Mesendoderm (in vitro differentiated cells): ENCODE data around the gene MAST1.

ENCODE experiments used
- DNase-seq: peaks from one replicate; pipeline ENCODE4 v3.0.0; 2013
- H2AK5ac ChIP-seq: 2 replicates; pipeline ENCODE4 v1.6.1; 2013; ENCODE audit warnings: low read length, inconsistent platforms
- H2BK120ac ChIP-seq: 2 replicates; pipeline ENCODE4 v1.6.1; 2013; ENCODE audit warnings: low read depth, mild to moderate bottlenecking, low read length, moderate library complexity, mixed read lengths
- H2BK15ac ChIP-seq: replicated peaks from 2 replicates; pipeline ENCODE4 v1.6.1; 2013; ENCODE audit warnings: low read depth, mild to moderate bottlenecking, moderate library complexity
- H2BK5ac ChIP-seq: 2 replicates; pipeline ENCODE4 v1.6.1; 2013; ENCODE audit warnings: low read length, inconsistent platforms
- H3K18ac ChIP-seq: 2 replicates; pipeline ENCODE4 v1.6.1; 2013; ENCODE audit warnings: mild to moderate bottlenecking, low read length, mixed read lengths
- H3K23ac ChIP-seq: one replicate; pipeline ENCODE4 v1.6.1; 2013; ENCODE audit warnings: low read length
- H3K27ac ChIP-seq: 2 replicates; pipeline ENCODE4 v1.5.1; 2013; ENCODE audit warnings: low read depth, mild to moderate bottlenecking, inconsistent platforms, low read length, moderate library complexity
- H3K27me3 ChIP-seq: 2 replicates; pipeline ENCODE4 v1.6.1; 2013; ENCODE audit warnings: low read length, control low read depth, mild to moderate bottlenecking, inconsistent platforms; ENCODE audit not compliant: insufficient read depth, poor library complexity
- H3K36me3 ChIP-seq: 2 replicates; pipeline ENCODE4 v1.6.1; 2013; ENCODE audit warnings: low read length, inconsistent platforms; ENCODE audit not compliant: control insufficient read depth, insufficient read depth
- H3K4ac ChIP-seq: one replicate; pipeline ENCODE4 v1.6.1; 2013; ENCODE audit warnings: low read depth, mild to moderate bottlenecking, low read length, moderate library complexity
- H3K4me1 ChIP-seq: 2 replicates; pipeline ENCODE4 v1.6.1; 2013; ENCODE audit warnings: low read depth, low read length, inconsistent platforms; ENCODE audit not compliant: control insufficient read depth
- H3K4me2 ChIP-seq: 2 replicates; pipeline ENCODE4 v1.6.1; 2013; ENCODE audit warnings: low read length
- H3K4me3 ChIP-seq: 2 replicates; pipeline ENCODE4 v1.5.1; 2013; ENCODE audit warnings: mild to moderate bottlenecking, low read length
- H3K56ac ChIP-seq: one replicate; pipeline ENCODE4 v1.6.1; 2013; ENCODE audit warnings: low read length
- H3K79me1 ChIP-seq: 2 replicates; pipeline ENCODE4 v1.6.1; 2013; ENCODE audit warnings: low read length, inconsistent platforms
- H3K79me2 ChIP-seq: 2 replicates; pipeline ENCODE4 v1.6.1; 2013; ENCODE audit warnings: mild to moderate bottlenecking, low read length; ENCODE audit not compliant: control insufficient read depth, insufficient read depth
- H3K9ac ChIP-seq: 2 replicates; pipeline ENCODE4 v1.6.1; 2013; ENCODE audit warnings: low read length, inconsistent platforms
- H4K5ac ChIP-seq: one replicate; pipeline ENCODE4 v1.6.1; 2013; ENCODE audit warnings: low read length
- H4K8ac ChIP-seq: one replicate; pipeline ENCODE4 v1.6.1; 2013; ENCODE audit warnings: low read depth, mild to moderate bottlenecking, control low read depth, low read length, moderate library complexity
- WGBS: extraction: QIAGEN DNeasy Blood & Tissue Kit; methylation state at CpG from one replicate; pipeline ENCODE4 v1.1.7; 2013; ENCODE audit warnings: low lambda C conversion rate, missing lambda C conversion rate; ENCODE audit not compliant: insufficient coverage; ENCODE audit errors: extremely low coverage; 5-methylcytosine and 5-hydroxymethylcytosine counted together

Gene MAST1

DNA sequence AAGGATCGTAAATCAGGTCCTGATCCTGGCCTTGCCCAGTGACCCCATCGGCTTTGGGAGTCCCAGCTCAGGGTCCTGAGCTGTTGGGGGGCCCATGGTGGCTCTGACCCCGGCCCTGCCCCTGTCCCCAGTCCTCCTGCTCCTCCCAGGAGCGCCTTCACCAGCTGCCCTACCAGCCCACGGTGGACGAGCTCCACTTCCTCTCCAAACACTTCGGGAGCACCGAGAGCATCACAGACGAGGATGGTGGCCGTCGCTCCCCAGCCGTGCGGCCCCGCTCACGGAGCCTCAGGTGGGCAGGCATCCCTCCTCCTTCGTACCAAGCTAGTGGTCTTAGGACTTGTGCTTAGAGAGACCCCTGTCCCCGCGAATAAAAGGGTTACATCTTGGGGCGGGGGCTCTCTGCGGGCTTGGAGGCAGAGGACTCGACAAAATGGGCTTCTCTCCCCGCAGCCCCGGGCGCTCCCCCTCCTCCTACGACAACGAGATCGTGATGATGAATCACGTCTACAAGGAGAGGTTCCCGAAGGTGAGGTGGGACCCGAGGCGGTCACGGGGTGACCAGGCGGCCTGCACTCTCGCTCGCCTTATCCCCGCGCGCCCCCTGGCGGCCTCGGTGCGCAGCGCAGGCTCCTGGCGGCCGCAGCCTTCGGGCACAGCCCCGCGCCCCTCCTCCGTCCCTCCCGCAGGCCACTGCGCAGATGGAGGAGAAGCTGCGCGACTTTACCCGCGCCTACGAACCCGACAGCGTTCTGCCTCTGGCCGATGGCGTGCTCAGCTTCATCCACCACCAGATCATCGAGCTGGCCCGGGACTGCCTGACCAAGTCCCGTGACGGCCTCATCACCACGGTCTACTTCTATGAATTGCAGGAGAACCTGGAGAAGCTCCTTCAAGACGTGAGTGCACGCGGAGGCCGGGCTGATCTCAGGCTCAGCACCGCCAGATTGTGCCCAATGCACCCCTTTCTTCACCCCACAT, 9.1 kb downstream of the MAST1 start:
- H4K8ac ChIP-seq = no peak overlapping the region
- H3K4me3 ChIP-seq = no peak overlapping the region
- H3K56ac ChIP-seq = peak overlapping the region; percentile 12
- no peaks in the 10 kb centered on the region for H3K36me3 ChIP-seq
- H3K4me2 ChIP-seq = peak overlapping the region; percentile 0
- H3K27ac ChIP-seq = no peak overlapping the region
- H3K4ac ChIP-seq = no peak overlapping the region
- H2BK15ac ChIP-seq = no peak overlapping the region
- no peak overlapping the region for H2BK5ac ChIP-seq
- H3K23ac ChIP-seq = no peak overlapping the region
- H3K79me1 ChIP-seq = no peaks in the 10 kb centered on the region
- no peaks in the 10 kb centered on the region for H3K4me1 ChIP-seq
- no peaks in the 10 kb centered on the region for H3K79me2 ChIP-seq
- H3K27me3 ChIP-seq = no peaks in the 10 kb centered on the region
- peak overlapping the region; percentile 43 for H3K9ac ChIP-seq
- no CpG with 5 or more reads among the region's 69 CpGs for WGBS
- no peak overlapping the region for H2AK5ac ChIP-seq
- no peak overlapping the region for H3K18ac ChIP-seq
- no peak overlapping the region for H2BK120ac ChIP-seq
- no peak overlapping the region for H4K5ac ChIP-seq
- DNase-seq = peak; percentile 91

DNA sequence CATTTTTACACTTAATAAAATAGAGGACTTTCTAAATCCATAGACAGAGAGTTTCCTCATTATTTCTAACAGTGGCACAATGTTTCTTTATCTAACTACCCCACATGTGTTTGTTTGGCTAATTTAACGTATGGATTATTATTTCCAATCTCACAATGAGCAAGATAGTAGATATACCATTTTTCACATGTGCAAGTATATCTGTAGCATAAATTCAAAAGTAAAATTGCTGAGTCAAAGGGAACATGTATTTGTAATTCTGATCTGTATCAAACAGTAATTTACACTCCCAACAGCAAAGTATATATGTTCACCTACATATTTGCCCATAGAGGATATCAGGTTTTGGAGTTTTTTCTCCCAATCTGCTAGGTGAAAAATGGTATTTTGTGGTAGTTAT, 18.3 kb downstream of the MAST1 start:
- Histone ChIP-seq H3K4me3 (no peak overlapping the region), H3K4me2 (no peak overlapping the region), H3K27me3 (no peaks in the 10 kb centered on the region), H2AK5ac (no peak overlapping the region), H2BK120ac (no peak overlapping the region), H3K4me1 (no peaks in the 10 kb centered on the region), H2BK5ac (no peak overlapping the region), H3K56ac (no peak overlapping the region), H3K23ac (no peak overlapping the region), H3K9ac (no peak overlapping the region), H3K27ac (no peak overlapping the region), H4K8ac (no peak overlapping the region), H3K4ac (no peak overlapping the region), H3K18ac (no peak overlapping the region), H3K79me2 (no peaks in the 10 kb centered on the region), H2BK15ac (no peak overlapping the region), H3K36me3 (no peaks in the 10 kb centered on the region), H4K5ac (no peak overlapping the region), H3K79me1 (no peaks in the 10 kb centered on the region)
- DNase-seq = no peak
- whole genome bisulfite sequencing = no CpG with 5 or more reads among the region's 1 CpG

DNA sequence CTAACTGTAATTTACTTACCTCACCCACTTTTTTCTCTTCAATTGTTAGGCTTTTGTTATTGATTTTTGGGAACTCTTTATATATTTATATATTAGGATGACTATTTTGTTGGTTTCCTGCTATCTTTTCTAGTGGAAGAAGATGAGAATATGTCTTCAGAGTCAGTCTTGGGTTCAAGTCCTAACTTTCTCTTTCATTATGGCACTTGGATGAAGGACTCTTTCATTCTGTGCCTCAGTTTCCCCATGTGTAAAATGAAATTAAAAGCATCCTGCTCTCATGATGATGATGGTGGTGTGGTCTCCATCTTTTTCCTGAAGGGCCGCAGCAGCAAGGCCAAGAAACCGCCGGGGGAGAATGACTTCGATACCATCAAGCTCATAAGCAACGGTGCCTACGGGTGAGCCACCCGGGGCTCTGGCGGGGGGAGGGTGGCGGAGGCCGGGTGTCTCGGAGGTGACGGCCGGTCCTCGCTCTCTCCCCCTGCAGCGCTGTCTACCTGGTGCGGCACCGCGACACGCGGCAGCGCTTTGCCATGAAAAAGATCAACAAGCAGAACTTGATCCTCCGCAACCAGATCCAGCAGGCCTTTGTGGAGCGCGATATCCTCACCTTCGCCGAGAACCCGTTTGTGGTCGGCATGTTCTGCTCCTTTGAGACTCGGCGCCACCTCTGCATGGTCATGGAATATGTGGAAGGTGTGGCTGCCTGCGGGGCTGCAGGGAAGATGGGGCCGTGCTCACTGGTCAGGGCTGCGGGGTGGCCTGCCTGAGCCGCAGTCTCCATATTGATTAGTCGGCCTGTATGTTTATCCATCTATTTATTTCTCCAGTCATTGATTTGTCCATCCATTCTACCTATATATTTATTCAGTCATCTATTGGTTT, 20.0 kb downstream of the MAST1 start:
- Histone ChIP-seq H3K4ac (no peak overlapping the region), H4K5ac (no peak overlapping the region), H3K27me3 (no peaks in the 10 kb centered on the region), H3K4me1 (no peaks in the 10 kb centered on the region), H2AK5ac (no peak overlapping the region), H4K8ac (no peak overlapping the region), H3K79me2 (no peaks in the 10 kb centered on the region), H2BK15ac (no peak overlapping the region), H2BK120ac (no peak overlapping the region), H3K27ac (no peak overlapping the region), H3K4me3 (no peak overlapping the region), H3K79me1 (no peaks in the 10 kb centered on the region), H3K56ac (no peak overlapping the region), H3K4me2 (no peak overlapping the region), H3K9ac (no peak overlapping the region), H3K23ac (no peak overlapping the region), H3K18ac (no peak overlapping the region), H2BK5ac (no peak overlapping the region), H3K36me3 (no peaks in the 10 kb centered on the region)
- no peak for DNase-seq
- no CpG with 5 or more reads among the region's 35 CpGs for WGBS

DNA sequence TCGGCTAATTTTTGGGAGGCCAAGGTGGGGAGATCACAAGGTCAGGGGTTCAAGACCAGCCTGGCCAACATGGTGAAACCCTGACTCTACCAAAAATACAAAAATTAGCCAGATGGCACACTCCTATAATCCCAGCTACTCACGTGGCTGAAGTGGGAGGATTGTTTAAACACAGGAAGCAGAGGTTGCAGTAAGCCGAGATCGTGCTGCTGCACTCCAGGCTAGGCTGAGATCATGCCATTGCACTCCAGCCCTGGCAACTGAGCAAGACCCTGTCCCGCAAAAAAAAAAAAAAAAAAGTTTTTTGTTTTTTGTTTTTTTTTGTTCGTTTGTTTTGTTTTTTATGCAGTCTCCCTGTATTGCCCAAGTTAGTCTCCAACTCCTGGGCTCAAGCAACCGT, 21.2 kb downstream of the MAST1 start:
- no CpG with 5 or more reads among the region's 7 CpGs for WGBS

DNA sequence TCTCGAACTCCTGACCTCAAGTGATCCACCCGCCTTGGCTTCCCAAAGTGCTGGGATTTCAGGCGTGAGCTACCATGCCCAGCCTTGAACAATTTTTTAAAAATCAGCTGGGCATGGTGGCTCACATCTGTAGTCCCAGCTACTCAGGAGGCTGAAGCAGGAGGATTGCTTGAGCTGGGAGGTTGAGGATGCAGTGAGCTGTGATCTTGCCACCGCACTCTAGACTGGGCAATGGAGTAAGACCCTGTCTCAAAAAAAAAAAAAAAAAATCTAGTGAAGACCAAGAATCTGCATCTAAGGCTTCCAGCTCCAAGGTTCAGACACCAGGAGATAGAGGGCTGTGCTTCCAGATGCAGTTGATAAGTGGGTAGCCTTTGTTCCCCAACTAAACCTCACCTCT, 25.8 kb downstream of the MAST1 start:
- H4K8ac ChIP-seq = no peak overlapping the region
- H3K27me3 ChIP-seq = no peaks in the 10 kb centered on the region
- H2AK5ac ChIP-seq = no peak overlapping the region
- no peak overlapping the region for H3K4me3 ChIP-seq
- H2BK5ac ChIP-seq = no peak overlapping the region
- no peak overlapping the region for H3K23ac ChIP-seq
- DNase-seq = no peak
- no peaks in the 10 kb centered on the region for H3K79me1 ChIP-seq
- H4K5ac ChIP-seq = no peak overlapping the region
- no peak overlapping the region for H3K18ac ChIP-seq
- no peak overlapping the region for H3K4me2 ChIP-seq
- no peak overlapping the region for H3K4ac ChIP-seq
- no peak overlapping the region for H3K56ac ChIP-seq
- H3K4me1 ChIP-seq = no peaks in the 10 kb centered on the region
- H3K27ac ChIP-seq = no peak overlapping the region
- no peaks in the 10 kb centered on the region for H3K36me3 ChIP-seq
- H2BK120ac ChIP-seq = no peak overlapping the region
- no CpG with 5 or more reads among the region's 4 CpGs for WGBS
- no peak overlapping the region for H2BK15ac ChIP-seq
- no peak overlapping the region for H3K9ac ChIP-seq
- no peaks in the 10 kb centered on the region for H3K79me2 ChIP-seq

More for the DNA sequence above, 21.2 kb downstream of the MAST1 start:
- H3K4me1 ChIP-seq = no peaks in the 10 kb centered on the region
- H3K27ac ChIP-seq = no peak overlapping the region
- H2AK5ac ChIP-seq = no peak overlapping the region
- H3K79me1 ChIP-seq = no peaks in the 10 kb centered on the region
- H3K56ac ChIP-seq = no peak overlapping the region
- DNase-seq = no peak
- no peaks in the 10 kb centered on the region for H3K36me3 ChIP-seq
- no peak overlapping the region for H3K18ac ChIP-seq
- H2BK15ac ChIP-seq = no peak overlapping the region
- H3K4me3 ChIP-seq = no peak overlapping the region
- H3K27me3 ChIP-seq = no peaks in the 10 kb centered on the region
- H3K79me2 ChIP-seq = no peaks in the 10 kb centered on the region
- H3K9ac ChIP-seq = no peak overlapping the region
- no peak overlapping the region for H4K5ac ChIP-seq
- no peak overlapping the region for H2BK5ac ChIP-seq
- H4K8ac ChIP-seq = no peak overlapping the region
- no peak overlapping the region for H2BK120ac ChIP-seq
- H3K23ac ChIP-seq = no peak overlapping the region
- H3K4me2 ChIP-seq = no peak overlapping the region
- H3K4ac ChIP-seq = no peak overlapping the region
